ENCODE data around the gene AURKAIP1.

The AURKAIP1 gene

GRCh38 chr1:1347663-1348419, 27.2 kb downstream of the AURKAIP1 start:
- peak; percentile 62 for DNase-seq (ENCODE audit: low spot score)

DNA sequence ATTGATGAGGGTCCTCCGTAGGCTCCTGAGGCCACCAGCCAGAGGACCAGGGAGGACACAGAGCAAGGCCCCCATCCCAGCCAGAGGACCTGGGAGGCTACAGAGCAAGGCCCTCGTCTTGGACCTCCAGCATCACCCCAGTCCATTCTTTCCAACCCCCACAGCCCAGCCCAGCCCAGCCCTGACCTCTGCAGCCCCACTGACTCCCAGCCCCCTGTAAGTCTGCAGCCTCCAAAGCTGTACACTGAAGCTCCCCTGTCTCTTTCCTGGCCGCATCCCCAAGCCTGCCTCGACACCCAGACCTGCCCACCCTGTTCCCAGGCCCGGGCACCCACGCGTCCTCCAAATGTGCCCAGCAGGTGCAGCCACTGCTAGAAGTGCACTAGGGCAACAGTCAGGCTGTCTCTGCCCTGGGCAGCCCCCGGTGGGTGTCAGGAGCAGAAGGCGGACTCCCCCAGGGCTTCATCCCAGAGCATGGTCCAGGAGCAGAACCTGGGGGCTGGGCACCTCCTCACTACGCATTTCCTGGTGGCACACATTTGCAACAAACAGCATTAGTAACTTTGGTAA, 27.9 kb downstream of the AURKAIP1 start:
- DNase-seq (ENCODE audit: low spot score): no peak

- no peak for DNase-seq (ENCODE audit: low spot score)
Observed at GRCh38 chr1:1346501-1346890, 28.5 kb downstream of the AURKAIP1 start.

DNA sequence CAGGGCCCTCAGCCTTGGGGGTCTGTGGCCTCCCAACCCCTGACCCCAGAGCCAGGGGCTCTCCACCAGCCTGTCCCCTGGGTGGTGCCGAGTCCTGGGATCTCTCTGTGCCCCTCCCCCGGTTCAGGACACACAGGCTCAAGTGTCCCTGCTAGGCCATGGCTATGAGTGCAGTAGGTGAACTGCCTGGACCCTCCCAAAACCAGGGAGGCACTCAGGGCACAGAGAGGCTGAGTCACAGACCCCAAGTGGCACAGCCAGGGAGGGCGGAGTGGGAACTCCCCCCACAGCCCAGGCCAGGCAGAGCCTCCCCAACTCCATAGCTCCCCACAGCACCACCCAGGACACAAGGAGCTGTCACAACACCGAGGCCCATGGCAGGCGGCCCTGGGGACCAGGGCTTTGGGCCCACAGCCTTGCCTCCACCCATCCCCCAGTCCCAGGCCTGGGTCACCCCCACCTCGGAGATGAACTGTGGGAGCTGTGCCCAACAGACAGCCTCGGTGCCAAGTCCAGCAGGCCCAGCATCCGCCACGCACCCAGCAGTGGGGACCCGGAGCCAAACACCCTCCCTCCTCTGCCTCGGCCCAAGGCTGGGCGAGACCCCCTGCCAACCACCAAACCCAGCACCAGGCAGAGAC, 29.0 kb downstream of the AURKAIP1 start:
- DNase-seq (ENCODE audit: low spot score): no peak

DNA sequence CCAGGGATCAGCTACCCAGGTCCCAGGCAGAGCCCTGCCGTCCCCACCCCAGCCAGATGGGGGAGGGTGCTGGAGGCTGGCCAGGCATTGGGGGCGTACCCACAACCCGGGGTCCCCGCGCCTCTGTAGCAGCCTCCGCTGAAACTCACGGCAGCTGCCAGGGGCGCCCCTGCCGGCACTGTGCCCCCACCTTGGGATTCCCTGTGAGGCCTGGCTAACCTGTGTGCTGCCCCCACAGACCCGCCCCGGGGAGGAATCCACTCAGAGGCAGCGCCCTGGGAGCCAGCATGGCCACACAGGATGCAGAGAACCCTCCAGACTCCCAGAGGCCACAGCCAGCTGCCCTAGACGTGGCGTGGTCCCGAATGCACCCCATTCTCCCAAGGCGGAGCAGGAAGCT, 29.6 kb downstream of the AURKAIP1 start:
- no peak for DNase-seq (ENCODE audit: low spot score)

DNA sequence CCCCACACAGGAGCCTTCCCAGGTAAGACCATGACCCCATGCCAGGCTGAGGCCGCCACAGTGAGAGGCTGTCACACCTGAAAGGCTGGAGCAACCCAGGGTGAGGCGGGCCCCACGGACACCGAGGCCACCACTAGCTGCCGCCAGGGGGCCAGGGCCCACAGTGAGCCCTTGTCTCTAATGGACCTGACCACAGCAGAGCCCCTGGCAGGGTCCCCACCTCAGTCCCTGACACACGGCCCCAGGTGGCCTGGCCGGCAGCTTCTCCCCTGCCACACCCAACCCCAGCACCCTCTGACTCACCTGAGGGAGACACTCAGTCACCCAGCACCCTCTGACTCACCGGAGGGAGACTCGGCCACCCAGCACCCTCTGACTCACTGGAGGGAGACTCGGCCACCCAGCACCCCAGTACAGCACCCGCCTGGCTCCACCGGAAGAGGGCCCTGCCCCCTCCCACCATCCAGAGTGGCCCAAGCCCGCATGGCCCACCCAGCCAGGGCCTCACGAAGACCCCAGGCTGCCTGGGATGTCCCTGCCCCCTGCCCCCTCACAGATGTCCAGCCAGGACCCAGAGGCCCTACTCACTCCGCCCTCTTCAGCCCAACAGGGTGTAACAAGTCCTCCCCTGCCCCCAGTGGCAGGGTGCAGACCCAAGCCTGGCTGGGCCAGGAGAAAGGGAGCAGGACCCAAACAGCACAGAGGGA, 30.2 kb downstream of the AURKAIP1 start:
- DNase-seq (ENCODE audit: low spot score): peak; percentile 95

- no peak for DNase-seq (ENCODE audit: low spot score)
Observed at GRCh38 chr1:1343811-1344421, 31.1 kb downstream of the AURKAIP1 start.

- DNase-seq (ENCODE audit: low spot score): no peak
Observed at GRCh38 chr1:1342584-1343115, 32.4 kb downstream of the AURKAIP1 start.

- no peak for DNase-seq (ENCODE audit: low spot score)
Observed at GRCh38 chr1:1342061-1342562, 32.9 kb downstream of the AURKAIP1 start.

GRCh38 chr1:1341549-1342021, 33.4 kb downstream of the AURKAIP1 start:
- DNase-seq (ENCODE audit: low spot score): no peak

GRCh38 chr1:1340791-1341548, 34.0 kb downstream of the AURKAIP1 start:
- DNase-seq (ENCODE audit: low spot score): no peak

DNA sequence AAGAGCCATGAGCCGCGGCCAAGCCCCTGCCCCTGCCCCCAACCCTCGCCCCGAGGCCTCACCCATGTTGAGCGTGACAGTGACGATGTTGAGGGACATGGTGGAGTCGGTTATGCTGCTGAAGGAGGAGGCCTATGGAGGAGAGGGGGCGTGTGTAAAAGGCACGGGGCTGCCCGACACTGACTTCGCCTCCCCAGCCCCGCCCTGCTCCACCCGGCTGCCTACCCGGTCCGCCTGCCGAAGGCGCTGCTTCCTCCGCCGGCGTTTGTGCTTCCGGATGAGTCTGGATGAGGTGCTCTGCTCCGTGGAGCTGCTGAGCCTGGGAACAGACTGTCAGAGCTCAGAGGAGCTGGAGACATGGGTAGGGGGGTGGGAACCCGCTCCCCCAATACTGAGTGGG, 34.8 kb downstream of the AURKAIP1 start:
- no peak for DNase-seq (ENCODE audit: low spot score)

DNA sequence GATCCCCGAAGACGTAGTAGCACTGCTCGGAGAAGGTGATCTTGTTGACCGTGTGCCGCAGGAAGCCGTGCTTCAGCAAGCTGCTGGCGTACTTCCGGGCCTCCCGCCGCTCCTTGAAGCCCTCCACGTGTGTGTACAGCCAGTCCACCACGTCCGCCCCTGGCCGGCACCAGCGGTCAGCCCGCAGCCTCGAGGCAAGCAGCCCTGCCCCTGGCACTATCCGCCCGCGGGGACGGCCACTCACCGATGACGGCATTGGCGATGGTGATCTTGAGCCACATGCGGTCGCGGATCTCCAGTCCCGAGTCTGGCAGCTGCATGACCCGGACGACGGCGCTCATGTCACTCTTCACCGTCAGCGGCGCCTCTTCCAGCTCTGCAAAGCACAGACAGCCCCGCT, 36.7 kb downstream of the AURKAIP1 start:
- no peak for DNase-seq (ENCODE audit: low spot score)

DNA sequence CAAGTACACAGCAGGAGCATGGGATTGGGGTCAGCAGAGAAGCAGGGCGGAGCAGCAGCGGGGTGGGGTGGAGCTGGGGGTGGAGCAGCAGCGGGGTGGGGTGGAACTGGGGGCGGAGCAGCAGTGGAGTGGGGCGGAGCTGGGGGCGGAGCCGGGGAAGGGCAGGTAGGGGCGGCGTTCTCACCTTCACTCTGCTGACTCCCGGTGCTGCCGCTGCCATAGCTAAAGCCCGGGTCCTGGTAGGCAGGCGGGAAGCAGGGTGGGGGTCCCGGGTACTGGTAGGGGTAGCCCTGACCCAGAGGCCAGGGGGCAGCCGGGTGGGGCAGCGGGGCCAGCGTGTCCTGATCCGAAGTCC, 37.2 kb downstream of the AURKAIP1 start:
- DNase-seq (ENCODE audit: low spot score): no peak

GRCh38 chr1:1336931-1337792, 37.8 kb downstream of the AURKAIP1 start:
- DNase-seq (ENCODE audit: low spot score): no peak

DNA sequence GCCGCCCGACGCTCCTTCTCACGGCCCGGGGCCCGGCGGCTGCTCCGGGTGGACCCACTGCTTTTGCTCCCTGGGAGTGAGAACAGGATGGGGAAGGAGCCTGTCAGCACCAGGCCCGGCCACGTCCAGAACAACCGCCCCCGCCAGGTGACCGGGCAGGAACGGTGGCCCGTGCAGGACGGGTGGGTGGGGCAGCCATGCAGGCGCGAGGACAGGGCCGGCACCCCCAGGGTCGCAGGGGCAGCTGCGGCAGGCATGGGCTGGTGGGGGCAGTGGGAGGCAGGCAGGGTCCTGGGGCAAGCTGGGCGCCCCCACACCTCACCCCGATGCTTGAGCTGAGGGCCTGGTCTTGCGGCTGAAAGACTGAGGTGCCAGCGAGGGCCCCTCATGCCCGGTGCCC, 38.6 kb downstream of the AURKAIP1 start:
- no peak for DNase-seq (ENCODE audit: low spot score)

- DNase-seq (ENCODE audit: low spot score): no peak
Observed at GRCh38 chr1:1335792-1336248, 39.2 kb downstream of the AURKAIP1 start.

- DNase-seq (ENCODE audit: low spot score): no peak
Observed at GRCh38 chr1:1335283-1335682, 39.7 kb downstream of the AURKAIP1 start.

DNA sequence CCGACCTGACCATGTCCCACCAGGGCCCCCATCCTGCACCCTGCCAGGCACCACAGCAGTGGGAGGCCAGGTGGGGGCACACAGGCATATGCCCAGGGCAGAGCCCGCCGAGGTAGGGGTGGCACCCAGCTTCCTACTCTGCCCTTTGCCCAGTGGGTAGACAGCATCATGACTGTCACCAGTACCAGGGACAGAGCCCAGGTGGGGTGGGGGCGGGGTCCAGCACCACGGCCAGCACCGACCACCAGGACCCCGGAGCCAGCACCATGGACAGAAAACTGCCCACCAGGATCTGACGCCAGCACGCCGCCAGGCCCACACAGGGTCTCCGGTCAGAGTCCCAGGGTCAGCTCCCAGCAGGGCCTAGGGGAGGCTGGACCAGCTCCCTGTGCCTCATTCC, 40.2 kb downstream of the AURKAIP1 start:
- DNase-seq (ENCODE audit: low spot score): no peak
